ENCODE data around the gene IREB2. TPM values are rescaled to one million over a fixed set of nuclear protein-coding genes. Genes with fewer than 3 reads are reported as not detected.
A peak's percentile ranks its signal among the peaks of the same experiment; 100 is the strongest.

Gene IREB2
- total RNA-seq, 1 donor from 2014 or later, result 82.4 TPM

DNA sequence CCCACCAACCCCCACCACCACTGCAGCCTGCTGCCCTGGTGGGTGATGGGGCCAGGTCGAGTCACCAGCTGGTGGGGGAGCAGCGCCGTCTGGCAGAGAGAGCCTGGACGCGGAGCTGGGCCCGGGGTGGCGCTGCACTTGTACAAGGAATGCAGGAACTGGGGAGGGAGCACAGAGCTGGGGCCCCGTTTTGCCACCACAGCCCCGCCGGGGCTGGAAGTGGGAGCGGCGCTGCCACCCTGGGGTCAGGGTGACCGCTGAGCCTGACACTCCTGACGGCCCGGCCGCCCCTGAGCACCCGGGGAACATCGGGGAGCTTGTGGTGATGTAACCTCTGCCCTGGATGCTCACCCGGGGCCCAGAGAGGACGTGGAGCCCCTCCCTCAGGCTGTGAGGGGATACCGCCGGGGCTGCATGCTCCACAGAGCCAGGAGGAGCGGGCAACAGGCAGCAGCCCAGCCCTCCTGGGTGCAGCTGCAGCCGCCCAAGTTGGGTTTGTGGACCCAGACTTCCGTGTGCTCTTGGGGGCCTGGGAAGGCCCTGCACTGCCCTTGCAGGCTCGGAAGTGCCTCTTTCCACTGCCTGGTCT, 32.6 kb upstream of the IREB2 start:
- no peak for TF ChIP-seq CTCF (IDR thresholded peaks at IDR 0.05; ENCODE audit: partially characterized antibody, unreplicated experiment)
- peaks cover 2% of the 10 kb centered on the region for H3K27me3 Mint-ChIP-seq (ENCODE audit: unreplicated experiment)
- H3K4me1 Mint-ChIP-seq (ENCODE audit: low read depth, unreplicated experiment), result no peaks in the 10 kb centered on the region
- no peak overlapping the region for H3K27ac Mint-ChIP-seq (ENCODE audit: unreplicated experiment)
- peak; percentile 24 for DNase-seq
- no peaks in the 10 kb centered on the region for H3K36me3 Mint-ChIP-seq (ENCODE audit: unreplicated experiment)
- H3K4me3 Mint-ChIP-seq (ENCODE audit: unreplicated experiment), result no peak overlapping the region
- H3K9me3 Mint-ChIP-seq (ENCODE audit: unreplicated experiment), result no peaks in the 10 kb centered on the region

- DNase-seq, result no peak
- Mint-ChIP-seq H3K4me3 (ENCODE audit: unreplicated experiment) (no peak overlapping the region), H3K4me1 (ENCODE audit: low read depth, unreplicated experiment) (no peaks in the 10 kb centered on the region), H3K9me3 (ENCODE audit: unreplicated experiment) (no peaks in the 10 kb centered on the region), H3K36me3 (ENCODE audit: unreplicated experiment) (no peaks in the 10 kb centered on the region), H3K27me3 (ENCODE audit: unreplicated experiment) (peaks cover 2% of the 10 kb centered on the region), H3K27ac (ENCODE audit: unreplicated experiment) (no peak overlapping the region)
- no peak for TF ChIP-seq CTCF (IDR thresholded peaks at IDR 0.05; ENCODE audit: partially characterized antibody, unreplicated experiment)
Observed at GRCh38 chr15:78406016-78406585, 31.9 kb upstream of the IREB2 start.

- Mint-ChIP-seq H3K9me3 (ENCODE audit: unreplicated experiment) (no peaks in the 10 kb centered on the region), H3K36me3 (ENCODE audit: unreplicated experiment) (no peaks in the 10 kb centered on the region), H3K4me1 (ENCODE audit: low read depth, unreplicated experiment) (no peaks in the 10 kb centered on the region), H3K27ac (ENCODE audit: unreplicated experiment) (no peak overlapping the region), H3K4me3 (ENCODE audit: unreplicated experiment) (no peak overlapping the region), H3K27me3 (ENCODE audit: unreplicated experiment) (peaks cover 2% of the 10 kb centered on the region)
- TF ChIP-seq CTCF (IDR thresholded peaks at IDR 0.05; ENCODE audit: partially characterized antibody, unreplicated experiment), result no peak
- DNase-seq, result no peak
Observed at GRCh38 chr15:78407608-78408354, 30.2 kb upstream of the IREB2 start.

DNA sequence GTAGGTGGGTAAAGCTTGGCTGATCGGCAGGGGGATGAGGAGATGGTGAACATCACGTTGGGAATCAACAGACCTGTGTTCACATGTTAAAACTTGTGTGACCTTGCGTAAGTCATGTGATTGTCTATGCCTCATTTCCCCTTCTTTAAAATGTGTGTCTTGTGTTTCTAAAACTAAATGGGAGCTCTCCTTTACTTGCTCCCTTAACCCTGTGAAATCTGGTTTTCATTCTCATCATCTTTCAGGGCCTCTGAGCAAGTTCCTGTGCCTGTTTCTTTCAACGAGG, 29.7 kb upstream of the IREB2 start:
- Mint-ChIP-seq H3K27me3 (ENCODE audit: unreplicated experiment) (peaks cover 2% of the 10 kb centered on the region), H3K4me3 (ENCODE audit: unreplicated experiment) (no peak overlapping the region), H3K4me1 (ENCODE audit: low read depth, unreplicated experiment) (no peaks in the 10 kb centered on the region), H3K36me3 (ENCODE audit: unreplicated experiment) (no peaks in the 10 kb centered on the region), H3K9me3 (ENCODE audit: unreplicated experiment) (no peaks in the 10 kb centered on the region), H3K27ac (ENCODE audit: unreplicated experiment) (no peak overlapping the region)
- TF ChIP-seq CTCF (IDR thresholded peaks at IDR 0.05; ENCODE audit: partially characterized antibody, unreplicated experiment), result no peak
- no peak for DNase-seq

GRCh38 chr15:78408961-78409360, 29.1 kb upstream of the IREB2 start:
- Mint-ChIP-seq H3K27ac (ENCODE audit: unreplicated experiment) (no peak overlapping the region), H3K4me3 (ENCODE audit: unreplicated experiment) (no peak overlapping the region), H3K27me3 (ENCODE audit: unreplicated experiment) (peaks cover 2% of the 10 kb centered on the region), H3K9me3 (ENCODE audit: unreplicated experiment) (no peaks in the 10 kb centered on the region), H3K4me1 (ENCODE audit: low read depth, unreplicated experiment) (no peaks in the 10 kb centered on the region), H3K36me3 (ENCODE audit: unreplicated experiment) (no peaks in the 10 kb centered on the region)
- no peak for TF ChIP-seq CTCF (IDR thresholded peaks at IDR 0.05; ENCODE audit: partially characterized antibody, unreplicated experiment)
- DNase-seq, result no peak

All from glutamatergic neuron (in vitro differentiated cells).